ENCODE data around the gene METRN.

- no peak for TF ChIP-seq POLR2A (IDR thresholded peaks at IDR 0.05)
- no peak for TF ChIP-seq POLR2AphosphoS5 (IDR thresholded peaks at IDR 0.05)
Observed at GRCh38 chr16:760545-761343, 45.8 kb downstream of the METRN start, which contains the start of gene MSLN.

All from spleen (tissue), 3 donors.